ENCODE measurements around the gene CREBBP.

CREBBP gene

DNA sequence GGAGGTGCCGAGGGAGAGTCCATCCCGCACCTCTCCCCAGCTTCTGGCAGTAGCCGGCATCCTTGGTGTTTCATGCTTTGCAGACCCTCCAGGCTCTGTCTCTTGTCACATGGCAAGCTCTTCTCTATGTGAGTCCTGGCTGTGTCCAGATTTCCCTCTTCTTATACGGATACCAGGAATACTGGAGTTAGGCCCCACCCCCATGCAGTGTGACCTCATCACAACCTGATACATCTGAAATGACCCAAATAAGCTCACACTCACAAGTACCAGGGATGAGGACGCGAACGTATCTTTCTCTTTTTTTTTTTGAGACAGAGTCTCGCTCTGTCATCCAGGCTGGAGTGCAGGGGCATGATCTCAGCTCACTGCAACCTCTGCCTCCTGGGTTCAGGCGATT, 186.5 kb downstream of the CREBBP start:
- Mint-ChIP-seq H3K9me3 (no peaks in the 10 kb centered on the region), H3K27ac (no peak overlapping the region), H3K36me3 (ENCODE audit: insufficient read depth) (no peaks in the 10 kb centered on the region), H3K4me1 (ENCODE audit: low read depth in 2 of 2) (peaks cover 7 to 11% of the 10 kb centered on the region in 2 donors), H3K4me3 (no peak overlapping the region), H3K27me3 (no peaks in the 10 kb centered on the region)
- ATAC-seq (replicated peaks) (no peak), DNase-seq (no peak)

DNA sequence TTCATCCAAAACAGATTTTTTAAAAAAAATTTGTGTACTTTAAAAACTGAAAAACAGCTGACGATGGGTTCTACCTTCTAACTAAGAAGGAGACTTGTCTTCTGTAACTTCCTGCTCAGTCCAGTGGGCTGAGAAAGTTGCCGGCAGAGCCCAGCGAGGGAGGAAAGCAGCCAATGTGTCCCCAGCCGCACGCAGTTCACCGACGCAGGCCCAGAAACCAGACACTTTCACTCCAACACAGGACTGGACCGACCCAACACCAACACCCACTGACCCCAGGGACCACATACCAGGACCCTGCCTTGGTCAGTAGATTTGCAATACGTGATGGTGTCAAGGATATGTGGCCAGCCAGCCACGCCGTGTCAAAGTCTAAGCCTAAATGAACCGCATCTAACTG, 188.8 kb downstream of the CREBBP start:
- peaks cover 13% of the 10 kb centered on the region for H3K36me3 Mint-ChIP-seq (ENCODE audit: insufficient read depth)
- no peaks in the 10 kb centered on the region for H3K9me3 Mint-ChIP-seq
- H3K27me3 Mint-ChIP-seq = no peaks in the 10 kb centered on the region
- H3K4me1 Mint-ChIP-seq (ENCODE audit: low read depth in 2 of 2) = peaks cover 7 to 11% of the 10 kb centered on the region in 2 donors
- H3K4me3 Mint-ChIP-seq = no peak overlapping the region
- no peak for ATAC-seq (replicated peaks)
- no peak for DNase-seq
- H3K27ac Mint-ChIP-seq = no peak overlapping the region

DNA sequence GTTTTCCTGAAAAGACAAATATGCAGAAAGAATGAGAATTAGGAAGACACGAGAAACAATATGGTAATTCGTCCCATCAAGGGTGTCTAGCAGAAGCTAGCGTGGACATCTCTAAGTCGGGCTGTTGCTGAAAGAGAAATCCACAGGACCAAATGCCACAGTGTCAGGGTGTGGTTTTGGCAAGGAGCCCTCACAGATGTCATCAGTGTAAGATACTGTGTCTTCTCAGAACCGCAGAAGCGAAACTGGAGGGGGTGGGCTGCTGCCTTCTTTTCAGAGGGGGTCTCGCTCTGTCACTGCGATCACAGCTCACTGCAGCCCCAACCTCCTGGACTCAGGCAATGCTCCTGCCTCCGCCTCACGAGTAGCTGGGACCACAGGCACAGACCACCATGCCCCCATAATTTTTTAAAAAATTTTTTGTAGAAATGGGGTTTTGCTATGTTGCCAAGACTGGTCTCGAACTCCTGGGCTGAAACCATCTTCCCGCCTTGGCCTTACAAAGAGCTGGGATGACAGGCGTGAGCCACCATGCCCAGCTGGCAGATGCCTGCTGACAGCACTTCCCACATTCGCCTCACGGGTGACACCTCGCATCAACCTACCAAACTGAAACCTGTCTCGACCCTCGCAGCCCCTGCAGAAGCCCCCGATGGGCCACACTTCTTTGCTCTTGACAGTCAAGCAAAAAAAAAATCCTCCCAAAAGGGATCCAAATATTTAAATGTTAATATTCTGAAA, 189.4 kb downstream of the CREBBP start:
- Mint-ChIP-seq H3K4me1 (ENCODE audit: low read depth in 2 of 2) (peaks cover 7 to 11% of the 10 kb centered on the region in 2 donors), H3K36me3 (ENCODE audit: insufficient read depth) (peaks cover 17% of the 10 kb centered on the region), H3K4me3 (peak overlapping the region; percentile 50 to 63), H3K27me3 (no peaks in the 10 kb centered on the region), H3K27ac (no peak overlapping the region), H3K9me3 (no peaks in the 10 kb centered on the region)
- DNase-seq = no peak
- ATAC-seq (replicated peaks) = no peak

DNA sequence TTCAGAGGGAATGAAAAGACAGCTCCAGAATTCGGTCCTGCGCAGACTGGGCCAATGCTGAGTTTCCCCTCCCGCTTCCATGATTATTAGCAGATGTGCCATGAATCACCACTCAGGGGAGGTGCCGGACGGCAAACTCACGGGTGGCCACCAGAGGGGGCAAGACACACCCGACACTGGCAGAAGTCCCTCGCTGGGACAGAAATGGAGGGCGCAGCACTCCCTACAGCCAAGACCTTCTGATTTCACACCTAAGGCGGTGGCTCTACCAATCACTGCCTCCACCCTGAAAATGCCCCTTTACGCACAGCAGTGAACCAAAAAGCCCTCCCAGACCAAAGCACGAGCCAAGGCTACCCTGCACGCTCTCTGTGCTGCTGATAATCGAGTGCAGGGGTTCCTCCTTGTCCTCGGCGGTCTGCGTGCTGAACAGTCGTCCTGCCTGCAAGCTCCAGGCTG, 190.0 kb downstream of the CREBBP start:
- DNase-seq (peak; percentile 78 to 83 (median 78)), ATAC-seq (replicated peaks) (peak; percentile 99)
- Mint-ChIP-seq H3K27ac (no peak overlapping the region), H3K36me3 (ENCODE audit: insufficient read depth) (peaks cover 24% of the 10 kb centered on the region), H3K9me3 (no peaks in the 10 kb centered on the region), H3K4me1 (ENCODE audit: low read depth in 2 of 2) (peaks cover 7 to 9% of the 10 kb centered on the region in 2 donors), H3K27me3 (no peaks in the 10 kb centered on the region), H3K4me3 (peak overlapping the region; percentile 50 to 63)

DNA sequence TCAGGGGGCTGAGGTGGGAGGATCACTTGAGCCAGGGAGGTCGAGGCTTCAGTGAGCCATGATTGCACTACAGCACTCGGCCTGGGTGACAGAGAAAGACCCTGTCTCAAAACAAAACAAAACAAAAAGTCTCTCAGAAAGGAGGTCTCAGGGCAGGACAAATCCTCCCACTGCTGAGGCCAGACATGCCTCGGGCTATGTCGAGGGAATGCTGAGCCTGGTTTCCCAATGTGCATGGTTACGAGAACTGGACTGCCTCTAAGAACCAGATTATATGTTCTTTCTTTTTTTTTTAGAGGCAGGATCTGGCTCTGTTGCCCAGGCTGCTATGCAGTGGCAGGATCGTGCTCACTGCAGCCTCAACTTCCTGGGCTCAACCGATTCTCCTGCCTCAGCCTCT, 190.8 kb downstream of the CREBBP start:
- DNase-seq (no peak), ATAC-seq (replicated peaks) (no peak)
- Mint-ChIP-seq H3K4me3 (no peak overlapping the region), H3K4me1 (ENCODE audit: low read depth in 2 of 2) (peaks cover 6 to 7% of the 10 kb centered on the region in 2 donors), H3K36me3 (ENCODE audit: insufficient read depth) (peaks cover 26% of the 10 kb centered on the region), H3K9me3 (no peaks in the 10 kb centered on the region), H3K27ac (no peak overlapping the region), H3K27me3 (no peaks in the 10 kb centered on the region)

DNA sequence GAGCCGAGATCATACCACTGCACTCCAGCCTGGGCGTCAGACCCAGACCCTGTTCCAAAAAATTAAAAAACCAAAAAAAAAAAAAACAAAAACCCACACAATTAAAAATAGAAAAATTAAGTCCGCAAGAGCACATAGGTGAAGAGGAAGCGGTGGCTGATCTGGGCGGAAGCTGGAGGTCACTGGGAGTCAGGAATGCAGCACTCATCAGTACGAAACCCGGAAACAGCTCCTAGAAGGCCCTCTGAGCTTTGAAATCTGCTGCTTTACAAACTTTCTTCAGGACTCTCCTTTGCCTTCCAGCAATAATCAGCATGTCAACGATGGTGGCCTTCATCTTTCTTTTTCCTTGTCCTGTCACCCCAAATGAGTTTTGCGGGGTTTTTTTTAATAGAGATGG, 192.7 kb downstream of the CREBBP start:
- peaks cover 30% of the 10 kb centered on the region for H3K36me3 Mint-ChIP-seq (ENCODE audit: insufficient read depth)
- H3K9me3 Mint-ChIP-seq = no peaks in the 10 kb centered on the region
- peaks cover 6 to 7% of the 10 kb centered on the region in 2 donors for H3K4me1 Mint-ChIP-seq (ENCODE audit: low read depth in 2 of 2)
- peak overlapping the region in 1 of 2 donors; percentile 10 for H3K27ac Mint-ChIP-seq
- no peak overlapping the region for H3K4me3 Mint-ChIP-seq
- H3K27me3 Mint-ChIP-seq = no peaks in the 10 kb centered on the region
- no peak for ATAC-seq (replicated peaks)
- no peak for DNase-seq

DNA sequence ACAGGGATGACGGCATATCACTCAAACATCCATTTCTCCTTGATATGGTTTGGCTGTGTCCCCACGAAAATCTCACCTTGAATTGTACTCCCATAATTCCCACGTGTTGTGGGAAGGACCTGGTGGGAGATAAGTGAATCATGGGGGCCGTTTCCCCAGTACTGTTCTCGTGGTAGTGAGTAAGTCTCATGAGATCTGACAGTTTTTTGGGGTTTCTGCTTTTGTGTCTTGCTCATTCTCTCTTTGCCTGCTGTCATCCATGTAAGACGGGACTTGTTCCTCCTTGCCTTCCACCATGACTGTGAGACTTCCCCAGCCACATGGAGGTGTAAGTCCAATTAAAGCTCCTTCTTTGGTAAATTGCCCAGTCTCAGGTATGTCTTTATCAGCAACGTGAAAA, 193.5 kb downstream of the CREBBP start:
- Mint-ChIP-seq H3K27me3 (no peaks in the 10 kb centered on the region), H3K4me3 (no peak overlapping the region), H3K9me3 (no peaks in the 10 kb centered on the region), H3K4me1 (ENCODE audit: low read depth in 2 of 2) (peaks cover 6 to 7% of the 10 kb centered on the region in 2 donors), H3K36me3 (ENCODE audit: insufficient read depth) (peaks cover 37% of the 10 kb centered on the region), H3K27ac (no peak overlapping the region)
- DNase-seq (no peak), ATAC-seq (replicated peaks) (no peak)

DNA sequence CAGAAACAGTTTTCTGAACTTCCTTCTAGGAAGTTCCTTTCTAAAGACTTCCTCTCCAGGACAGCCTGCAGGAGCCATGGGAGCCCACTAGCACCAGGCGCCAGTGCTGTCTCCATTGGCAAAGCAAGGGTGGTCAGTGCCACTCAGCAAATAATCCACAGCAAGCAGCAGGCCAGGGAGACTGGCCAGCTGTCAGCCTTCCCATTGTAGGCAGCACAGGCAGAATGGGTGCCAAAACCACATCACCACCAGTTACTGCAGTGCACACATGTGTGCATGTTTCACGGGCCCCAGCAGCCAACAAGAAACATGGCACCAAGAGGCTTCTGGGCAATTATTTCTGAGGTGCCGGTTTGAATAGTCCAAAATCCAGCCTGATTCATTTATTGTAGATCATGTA, 199.3 kb downstream of the CREBBP start:
- peaks cover 36% of the 10 kb centered on the region for H3K36me3 Mint-ChIP-seq (ENCODE audit: insufficient read depth)

DNA sequence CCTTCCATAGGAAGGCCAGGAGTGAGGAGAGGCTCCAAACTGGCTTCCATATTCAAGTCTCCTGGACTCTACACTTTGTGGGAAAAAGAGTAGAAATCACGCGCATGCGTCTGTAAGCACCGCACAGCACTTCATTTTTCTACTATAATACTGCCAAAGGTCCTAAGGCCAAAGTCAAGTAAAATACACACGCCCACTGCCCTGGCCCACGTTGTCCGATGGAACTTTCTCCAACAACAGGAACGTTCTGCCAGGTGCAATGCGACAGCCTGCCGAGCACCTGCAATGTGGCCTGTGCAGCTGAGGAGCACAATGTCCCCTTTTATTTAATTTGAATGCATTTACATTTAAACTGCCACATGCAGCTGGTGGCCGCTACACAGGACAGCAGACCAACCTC, 202.5 kb downstream of the CREBBP start:
- H3K9me3 Mint-ChIP-seq = no peaks in the 10 kb centered on the region
- no peaks in the 10 kb centered on the region for H3K27me3 Mint-ChIP-seq
- H3K27ac Mint-ChIP-seq = no peak overlapping the region
- DNase-seq (no peak), ATAC-seq (replicated peaks) (no peak)
- no peak overlapping the region for H3K4me3 Mint-ChIP-seq
- H3K4me1 Mint-ChIP-seq (ENCODE audit: low read depth in 2 of 2) = no peaks in the 10 kb centered on the region
- peaks cover 32% of the 10 kb centered on the region for H3K36me3 Mint-ChIP-seq (ENCODE audit: insufficient read depth)

More for the DNA sequence above, 199.3 kb downstream of the CREBBP start:
- ATAC-seq (replicated peaks) = no peak
- no peaks in the 10 kb centered on the region for H3K27me3 Mint-ChIP-seq
- H3K4me3 Mint-ChIP-seq = no peak overlapping the region
- no peaks in the 10 kb centered on the region for H3K9me3 Mint-ChIP-seq
- no peak for DNase-seq
- H3K4me1 Mint-ChIP-seq (ENCODE audit: low read depth in 2 of 2) = no peaks in the 10 kb centered on the region
- no peak overlapping the region for H3K27ac Mint-ChIP-seq

DNA sequence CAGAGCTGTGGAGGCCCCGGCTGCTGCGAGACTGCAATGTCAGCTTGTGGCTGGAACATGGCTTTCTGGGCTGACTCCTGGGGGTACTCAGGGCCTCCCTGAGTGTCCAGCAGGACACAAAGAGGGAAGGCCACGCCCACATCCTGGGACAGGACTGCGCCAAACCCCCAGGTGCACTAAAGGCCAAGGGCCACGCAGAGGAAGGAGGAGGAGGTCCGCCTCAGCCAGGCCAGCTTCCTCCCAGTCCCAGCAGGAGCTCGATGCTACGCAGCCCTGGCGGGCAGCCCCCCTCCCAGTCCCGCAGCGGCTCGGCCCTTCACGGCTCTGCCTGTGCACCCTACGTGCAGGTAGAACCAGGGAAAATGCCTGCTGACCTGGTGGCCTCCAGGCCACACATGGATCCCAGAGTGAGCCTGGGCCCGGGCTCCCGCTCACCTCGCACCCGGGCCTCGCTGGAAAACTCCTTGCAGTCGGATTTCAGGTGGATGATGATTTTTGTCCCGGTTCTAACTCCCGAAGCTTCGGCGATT, 204.8 kb downstream of the CREBBP start:
- Mint-ChIP-seq H3K36me3 (ENCODE audit: insufficient read depth) (peaks cover 26% of the 10 kb centered on the region), H3K27me3 (no peaks in the 10 kb centered on the region), H3K4me1 (ENCODE audit: low read depth in 2 of 2) (peaks cover 3 to 4% of the 10 kb centered on the region in 2 donors), H3K4me3 (no peak overlapping the region), H3K9me3 (no peaks in the 10 kb centered on the region), H3K27ac (no peak overlapping the region)
- DNase-seq (no peak), ATAC-seq (replicated peaks) (no peak)
